Measurements from ENCODE around the gene ANKK1. TPM values are rescaled to one million over a fixed set of nuclear protein-coding genes. Genes with fewer than 3 reads are reported as not detected.

ANKK1 gene
- total and polyA plus RNA-seq, 2 of the 8 experiments (the other 6 are each of a cell fraction or from before 2014, with no cell fraction given) = 0.11 TPM; not detected in 1

DNA sequence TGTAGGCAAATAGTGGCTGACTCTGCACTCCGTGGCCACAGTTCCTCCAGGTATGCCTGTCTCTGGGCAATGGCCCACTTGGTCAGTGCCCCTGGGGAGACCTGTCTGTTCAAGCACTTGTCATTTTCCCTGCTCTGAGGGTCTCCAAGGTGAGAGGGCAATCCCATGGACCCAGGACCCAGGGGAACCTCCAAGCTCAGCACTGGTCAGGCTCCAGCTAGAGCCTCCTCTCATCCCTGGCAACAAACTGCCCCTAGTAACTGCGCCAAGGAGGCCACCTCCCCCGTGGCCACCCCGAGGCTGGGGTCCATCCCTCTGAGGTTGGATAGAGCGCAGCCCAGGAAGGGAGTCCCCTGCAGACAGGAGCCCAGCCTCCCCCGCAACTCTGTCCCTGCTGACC lies 713 bp upstream of the ANKK1 start:
- POLR2A ChIA-PET (ENCODE audit: partially characterized antibody) = interaction anchor here (1.2 to 1.4 kb wide), 3 partner anchors 14 to 123 kb away, joined by 3 read pairs; no protein-coding TSS in a partner anchor
- Histone ChIP-seq H3K23ac (ENCODE audit: insufficient read length) (no peak overlapping the region), H3K23me2 (ENCODE audit: low read depth, low read length) (no peaks in the 10 kb centered on the region), H3K27ac (ENCODE audit: low read depth, low read length) (no peak overlapping the region), H4K5ac (ENCODE audit: insufficient read length, low read depth, low read length) (no peak overlapping the region), H2BK12ac (ENCODE audit: low read depth, low read length) (no peak overlapping the region; the same call in 1 of the 2 replicates), H3K4me1 (replicated peaks in 1 of 4; ENCODE audit: control insufficient read depth in 3 of 4, insufficient read depth in 4 of 4, low read length in 3 of 4) (peaks cover 4 to 10% (median 8%) of the 10 kb centered on the region in 4 experiments; a peak in 5 of 7 replicates), H3K4me3 (ENCODE audit: extremely low read depth in 1 of 4, insufficient read depth in 2 of 4, low read depth in 3 of 4, low read length in 4 of 4) (peak overlapping the region in 1 of 4 experiments; percentile 55; a peak in 1 of 8 replicates), H3K9me3 (ENCODE audit: insufficient read depth in 2 of 2, low read depth in 1 of 2, low read length in 1 of 2) (no peaks in the 10 kb centered on the region), H2BK15ac (ENCODE audit: low read length) (no peak overlapping the region), H4K8ac (ENCODE audit: extremely low read depth, insufficient read depth, low read length) (peak overlapping the region; percentile 11; the same call in 1 of the 2 replicates), H2BK120ac (replicated peaks; ENCODE audit: low read depth, low read length) (peak overlapping the region; percentile 23), H3K79me1 (ENCODE audit: low read depth, low read length) (no peaks in the 10 kb centered on the region), H3K14ac (ENCODE audit: insufficient read length) (no peak overlapping the region), H3K9ac (replicated peaks in 1 of 4; ENCODE audit: extremely low read depth in 1 of 4, low read depth in 3 of 4, low read length in 3 of 4) (no peak overlapping the region), H2AK5ac (ENCODE audit: low read depth, low read length) (no peak overlapping the region), H3K36me3 (ENCODE audit: control insufficient read depth in 2 of 4, insufficient read depth in 4 of 4, low read length in 3 of 4) (no peaks in the 10 kb centered on the region), H3K79me2 (ENCODE audit: control insufficient read depth in 1 of 2, insufficient read depth in 2 of 2, low read length in 2 of 2) (no peaks in the 10 kb centered on the region), H3K56ac (replicated peaks; ENCODE audit: insufficient read length, low read depth, low read length) (no peak overlapping the region), H2BK20ac (ENCODE audit: low read length) (no peak overlapping the region), H3K4ac (replicated peaks; ENCODE audit: insufficient read length, low read depth, low read length) (no peak overlapping the region), H3K4me2 (ENCODE audit: insufficient read depth in 1 of 2, low read depth in 2 of 2, low read length in 2 of 2) (peak overlapping the region in 1 of 2 experiments; percentile 60; a peak in 1 of 4 replicates), H2BK5ac (ENCODE audit: low read depth, low read length) (0 out of 2 replicates have a peak overlapping the region, but pooled peaks have one; percentile 32), H3K18ac (ENCODE audit: extremely low read depth, low read length) (peak overlapping the region; percentile 38; the same call in 1 of the 2 replicates), H3K27me3 (replicated peaks in 1 of 4; ENCODE audit: control insufficient read depth in 3 of 4, extremely low read depth in 1 of 4, insufficient read depth in 3 of 4, low read length in 3 of 4) (peaks cover 0 to 8% (median 4%) of the 10 kb centered on the region in 4 experiments; a peak in 3 of 7 replicates), H4K91ac (replicated peaks; ENCODE audit: insufficient read length, low read length) (peak overlapping the region; percentile 30), H2AFZ (ENCODE audit: low read length) (no peak overlapping the region), H4K20me1 (replicated peaks in 1 of 2; ENCODE audit: control insufficient read depth in 1 of 2, insufficient read depth in 2 of 2, low read length in 2 of 2) (no peaks in the 10 kb centered on the region)
- 87% methylated on average over 6 of the region's 6 CpGs; no CpG with 5 or more reads in 1 of the 2 experiments for WGBS, 2 experiments (ENCODE audit: extremely low coverage in 1 of 2, insufficient coverage in 1 of 2, insufficient read length in 1 of 2, insufficient replicate concordance in 2 of 2, low coverage in 1 of 2, low lambda C conversion rate in 2 of 2, missing lambda C conversion rate in 1 of 2)
- no peak for FAIRE-seq
- no peak for DNase-seq (ENCODE audit: low read depth in 1 of 2, low spot score in 2 of 2)
- CTCF ChIA-PET (ENCODE audit: partially characterized antibody) = interaction anchor here (1.2 to 4.2 kb wide), 9 partner anchors 10 to 343 kb away, joined by 3 to 18 read pairs (median 6); no protein-coding TSS in a partner anchor
- TF ChIP-seq BACH1 (IDR thresholded peaks at IDR 0.05; ENCODE audit: low read length) (no peak), HDAC2 (IDR thresholded peaks at IDR 0.05; ENCODE audit: borderline replicate concordance in 1 of 2, low read depth in 2 of 2, low read length in 2 of 2) (no peak), SP4 (IDR thresholded peaks at IDR 0.05; ENCODE audit: low read length) (no peak), HDAC6 (IDR thresholded peaks at IDR 0.05; ENCODE audit: low read depth, low read length) (no peak), CEBPB (IDR thresholded peaks at IDR 0.05; ENCODE audit: low read depth, low read length) (no peak), RXRA (IDR thresholded peaks at IDR 0.05; ENCODE audit: insufficient read depth, low read depth, low read length) (no peak), SP1 (IDR thresholded peaks at IDR 0.05; ENCODE audit: low read depth, low read length) (no peak), RFX5 (IDR thresholded peaks at IDR 0.05; ENCODE audit: borderline replicate concordance, low read depth, low read length) (no peak), TEAD4 (IDR thresholded peaks at IDR 0.05; ENCODE audit: low read depth, low read length) (no peak), PHF8 (conservative IDR thresholded peaks at IDR 0.05; ENCODE audit: low read depth, low read length) (no peak), TAF1 (IDR thresholded peaks at IDR 0.05; ENCODE audit: low read depth, low read length) (no peak)
- TF ChIP-seq, protein P1, sequence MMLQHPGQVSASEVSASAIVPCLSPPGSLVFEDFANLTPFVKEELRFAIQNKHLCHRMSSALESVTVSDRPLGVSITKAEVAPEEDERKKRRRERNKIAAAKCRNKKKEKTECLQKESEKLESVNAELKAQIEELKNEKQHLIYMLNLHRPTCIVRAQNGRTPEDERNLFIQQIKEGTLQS (IDR thresholded peaks at IDR 0.05; ENCODE audit: insufficient read depth, low read depth, low read length) = no peak
